ENCODE measurements around the gene APEX1.
A peak's percentile ranks its signal among the peaks of the same experiment; 100 is the strongest.

Gene APEX1

DNA sequence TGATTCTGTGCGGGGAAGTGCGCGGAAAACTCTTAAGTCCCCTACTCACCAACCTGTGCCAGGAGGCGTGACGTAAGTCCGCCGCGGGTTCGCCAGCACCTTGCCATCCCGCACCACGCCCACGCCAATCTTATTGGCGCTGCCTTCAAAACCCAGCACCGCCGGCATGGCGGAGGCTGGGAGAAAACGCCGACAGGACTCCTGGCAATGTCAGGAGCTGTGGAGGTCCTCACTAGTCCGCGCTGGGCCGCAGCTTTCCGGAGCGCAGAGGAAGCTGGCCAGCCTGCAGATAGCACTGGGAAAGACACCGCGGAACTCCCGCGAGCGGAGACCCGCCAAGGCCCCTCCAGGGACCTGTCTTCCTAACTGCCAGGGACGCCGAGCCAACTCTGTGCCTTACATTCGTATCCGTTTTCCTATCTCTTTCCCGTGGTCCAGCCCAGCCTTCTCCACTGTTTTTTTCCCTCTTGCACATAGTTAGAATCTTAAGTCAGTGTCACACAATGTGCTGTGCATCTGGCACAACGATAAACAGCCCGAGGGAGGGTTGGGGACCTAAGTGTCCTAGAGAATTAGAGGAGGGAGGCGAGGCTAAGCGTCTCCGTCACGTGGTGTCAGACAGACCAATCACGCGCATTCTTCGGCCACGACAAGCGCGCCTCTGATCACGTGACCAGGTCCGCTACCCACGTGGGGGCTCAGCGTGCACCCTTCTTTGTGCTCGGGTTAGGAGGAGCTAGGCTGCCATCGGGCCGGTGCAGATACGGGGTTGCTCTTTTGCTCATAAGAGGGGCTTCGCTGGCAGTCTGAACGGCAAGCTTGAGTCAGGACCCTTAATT is at the start of gene APEX1, which contains the start of gene OSGEP:
Gene APEX1 (plus strand): TSS at position 711 of the 839 bp plus-strand sequence. CDS start 420 bp downstream, outside the sequence.
Gene OSGEP (minus strand): TSS at position 297 of the 839 bp plus-strand sequence. CDS start 129 bp downstream, at position 168.
- peak; percentile 97 for DNase-seq

GRCh38 chr14:20409226-20409625 is 45.8 kb upstream of the APEX1 start:
- no peak for DNase-seq

DNA sequence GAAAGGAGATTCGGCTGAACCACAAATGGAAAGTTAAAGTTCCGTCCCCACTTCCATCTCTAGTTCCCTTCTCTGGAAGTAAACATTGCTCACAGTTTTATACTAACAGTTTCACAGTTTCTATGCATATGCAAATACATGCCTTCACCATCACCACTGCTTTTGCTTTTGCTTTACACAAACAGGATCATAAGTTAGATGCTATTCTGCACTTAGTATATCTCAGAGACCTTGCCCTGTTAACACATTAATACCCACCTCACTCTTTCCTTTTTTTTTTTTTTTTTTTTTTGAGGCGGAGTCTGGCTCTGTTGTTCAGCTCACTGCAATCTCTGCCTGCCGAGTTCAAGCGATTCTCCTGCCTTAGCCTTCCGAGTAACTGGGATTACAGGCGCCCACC is 42.6 kb upstream of the APEX1 start:
- no peak for DNase-seq

GRCh38 chr14:20412876-20413743 is 41.9 kb upstream of the APEX1 start, which contains the start of gene TEP1:
TSS of gene TEP1 (minus strand) at chr14:20413501. CDS start at chr14:20408439, 5,062 bp downstream.
- peak; percentile 64 for DNase-seq

DNA sequence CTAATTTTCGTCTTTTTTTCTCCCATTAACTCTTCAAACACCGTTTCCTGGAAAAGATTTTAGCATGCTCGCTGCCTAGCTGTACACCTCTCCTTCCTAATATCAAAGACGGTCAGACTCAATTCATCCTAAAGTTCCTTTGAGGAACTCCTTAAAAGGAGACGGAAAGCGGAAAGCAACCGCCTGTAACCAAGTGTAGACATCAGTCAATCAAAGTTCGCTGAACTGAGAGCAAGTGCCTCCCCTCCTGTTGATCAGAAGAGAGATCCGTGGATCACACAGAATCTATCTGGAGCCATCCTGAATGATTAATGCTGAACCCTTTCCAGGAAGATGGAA is 41.3 kb upstream of the APEX1 start:
- DNase-seq, result peak; percentile 6

- DNase-seq, result peak; percentile 4
Measured at GRCh38 chr14:20415782-20416206, 39.2 kb upstream of the APEX1 start.

GRCh38 chr14:20416223-20416622 is 38.8 kb upstream of the APEX1 start:
- no peak for DNase-seq

GRCh38 chr14:20417250-20418186 is 37.5 kb upstream of the APEX1 start:
- no peak for DNase-seq

GRCh38 chr14:20418501-20418909 is 36.5 kb upstream of the APEX1 start:
- DNase-seq, result no peak

- DNase-seq, result no peak
Measured at GRCh38 chr14:20419419-20419818, 35.6 kb upstream of the APEX1 start.

DNA sequence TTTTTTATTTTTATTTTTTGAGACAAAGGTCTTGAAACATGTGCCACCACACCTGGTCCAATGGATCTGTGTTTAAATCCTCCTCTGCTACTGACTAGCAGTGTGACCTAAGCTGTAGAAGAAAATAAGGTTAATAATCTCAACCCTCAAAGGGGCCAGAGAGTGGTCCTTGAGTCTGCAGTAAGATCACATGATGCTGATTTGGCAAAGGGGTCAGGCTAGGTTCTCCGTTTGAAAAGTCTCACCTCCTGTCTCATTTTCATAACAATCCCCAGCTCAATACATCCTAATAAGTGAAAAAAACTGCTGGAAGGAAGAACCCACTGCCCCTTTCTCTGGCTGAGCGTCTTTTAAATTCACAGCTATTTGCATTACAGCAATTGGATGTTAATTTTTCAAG is 33.8 kb upstream of the APEX1 start:
- no peak for DNase-seq

- DNase-seq, result no peak
Measured at GRCh38 chr14:20422886-20423285, 32.1 kb upstream of the APEX1 start.

GRCh38 chr14:20424851-20425250 is 30.2 kb upstream of the APEX1 start:
- no peak for DNase-seq

DNA sequence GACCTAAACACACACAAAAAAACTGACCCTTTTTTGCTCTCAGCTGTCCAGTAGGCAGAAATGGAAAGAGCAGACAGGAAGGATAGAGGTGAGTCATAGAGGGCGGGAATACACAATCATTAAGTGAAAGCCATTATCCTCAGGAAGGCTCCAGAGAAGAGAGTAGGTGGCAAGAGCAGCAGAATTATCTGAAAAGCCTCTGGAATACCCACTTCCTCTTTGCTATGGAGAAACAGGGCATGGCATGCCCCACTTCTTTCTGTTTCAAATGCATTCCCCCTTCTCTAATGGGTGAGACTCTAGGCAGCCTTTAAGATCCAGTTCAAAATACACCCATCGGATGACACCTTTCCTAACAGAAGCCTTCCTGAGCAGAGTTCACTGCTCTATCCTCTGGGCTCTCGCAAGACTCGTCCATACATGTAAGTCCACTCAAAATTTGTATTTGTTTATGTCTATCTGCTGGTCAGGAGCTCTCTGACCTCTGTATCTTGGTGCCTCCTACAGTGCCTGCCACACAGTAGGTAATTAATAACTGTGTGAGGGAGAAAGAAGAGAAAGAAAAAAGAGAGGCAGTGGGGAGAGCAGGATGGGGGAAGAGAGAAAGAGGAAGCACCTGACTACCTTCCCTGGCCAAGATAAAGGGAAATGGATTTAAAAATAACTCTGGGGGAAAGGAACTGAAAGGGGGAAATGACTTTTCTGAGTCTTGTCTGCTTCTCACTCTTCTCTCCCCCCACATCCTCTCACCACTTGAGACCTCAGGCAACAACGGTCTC is 27.6 kb upstream of the APEX1 start:
- DNase-seq, result no peak

DNA sequence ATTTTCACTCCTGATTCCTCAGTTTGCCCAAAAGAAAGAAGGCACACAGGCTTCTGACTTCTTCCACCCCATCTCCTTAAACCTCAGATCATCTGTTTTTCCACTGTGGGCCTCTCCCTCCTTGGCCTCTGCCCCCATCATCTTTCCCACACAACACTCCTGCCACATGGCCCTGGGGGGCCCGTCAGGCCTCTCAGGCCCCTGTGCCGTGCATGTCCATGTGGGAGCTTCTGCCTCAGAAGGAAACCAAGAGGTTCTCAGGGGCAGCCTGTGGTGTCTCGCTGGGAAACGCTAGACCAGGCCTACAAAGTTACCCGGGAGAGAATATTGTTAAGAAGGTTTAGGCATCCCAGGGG is 27.0 kb upstream of the APEX1 start:
- DNase-seq, result no peak

DNA sequence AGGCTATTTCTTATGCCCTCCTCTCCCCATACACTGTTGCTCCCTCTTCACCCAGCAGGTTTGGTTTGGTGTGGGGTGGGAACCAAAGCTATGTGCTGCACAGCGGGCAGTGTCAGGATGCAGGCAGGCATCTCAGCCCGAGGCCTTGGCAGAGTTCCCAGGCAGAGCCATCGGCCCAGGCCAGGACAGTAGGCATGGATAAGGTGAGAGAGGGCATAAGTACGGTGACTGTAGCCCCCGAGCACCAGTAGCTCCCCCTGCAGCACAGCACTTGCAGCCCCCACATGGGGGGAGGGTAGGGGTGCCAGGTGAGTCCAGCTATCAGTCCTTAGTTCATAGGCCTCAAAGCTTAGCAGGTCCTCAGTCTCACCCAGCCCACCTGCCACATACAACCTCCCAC is 26.2 kb upstream of the APEX1 start:
- DNase-seq, result no peak

GRCh38 chr14:20429801-20430669 is 25.0 kb upstream of the APEX1 start:
- no peak for DNase-seq

GRCh38 chr14:20434701-20435581 is 20.1 kb upstream of the APEX1 start:
- no peak for DNase-seq

DNA sequence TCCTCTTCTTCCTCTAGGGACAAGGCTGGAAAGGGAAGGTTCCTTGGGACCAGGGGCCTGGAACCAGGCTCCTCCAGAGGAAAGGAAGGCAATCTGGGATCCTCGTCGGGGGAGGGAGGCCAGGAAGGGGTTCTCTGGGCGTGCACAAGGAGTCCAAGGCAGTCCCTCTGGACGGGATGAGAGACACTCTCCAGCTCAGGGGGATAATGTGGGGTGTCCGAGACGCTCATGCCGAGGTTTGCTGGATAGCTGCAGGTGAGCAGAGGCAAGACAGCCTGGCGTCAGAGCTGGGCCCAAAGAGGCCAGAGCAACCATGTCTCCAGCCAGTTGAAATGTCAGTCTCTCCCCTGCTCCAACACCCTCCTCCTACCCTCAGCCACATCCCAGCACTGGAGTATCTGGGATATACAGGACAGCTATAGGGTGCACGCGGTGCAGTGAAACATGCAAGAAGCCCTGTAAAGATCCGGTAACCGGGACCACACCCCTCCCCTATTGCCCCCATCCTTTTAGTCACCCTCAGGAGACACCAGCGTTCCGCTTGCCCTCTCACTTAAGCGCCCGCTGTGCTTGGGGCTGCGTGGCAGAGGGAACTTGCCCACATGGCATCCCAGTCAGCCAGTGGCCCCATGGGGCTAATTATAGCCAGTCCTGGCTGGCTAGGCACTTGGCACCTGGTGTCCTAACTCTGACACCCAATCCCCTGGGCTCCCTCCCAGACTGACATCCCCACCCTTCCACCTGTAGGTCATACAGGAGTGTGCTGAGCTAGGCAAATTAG is 19.3 kb upstream of the APEX1 start, which contains the start of gene KLHL33:
Gene KLHL33 (minus strand): TSS at position 585 of the 781 bp plus-strand sequence. CDS start 355 bp downstream, at position 230.
- DNase-seq, result no peak
